GM19099 (cell line): ENCODE results near the gene SHISA5.

ENCODE experiments used
- POLR2A ChIP-seq: IDR thresholded peaks from 3 replicates; pipeline ENCODE4 v1.6.1; 2011; ENCODE audit warnings: low read depth; ENCODE audit not compliant: insufficient read length; ENCODE audit errors: extremely low read depth

Gene SHISA5

DNA sequence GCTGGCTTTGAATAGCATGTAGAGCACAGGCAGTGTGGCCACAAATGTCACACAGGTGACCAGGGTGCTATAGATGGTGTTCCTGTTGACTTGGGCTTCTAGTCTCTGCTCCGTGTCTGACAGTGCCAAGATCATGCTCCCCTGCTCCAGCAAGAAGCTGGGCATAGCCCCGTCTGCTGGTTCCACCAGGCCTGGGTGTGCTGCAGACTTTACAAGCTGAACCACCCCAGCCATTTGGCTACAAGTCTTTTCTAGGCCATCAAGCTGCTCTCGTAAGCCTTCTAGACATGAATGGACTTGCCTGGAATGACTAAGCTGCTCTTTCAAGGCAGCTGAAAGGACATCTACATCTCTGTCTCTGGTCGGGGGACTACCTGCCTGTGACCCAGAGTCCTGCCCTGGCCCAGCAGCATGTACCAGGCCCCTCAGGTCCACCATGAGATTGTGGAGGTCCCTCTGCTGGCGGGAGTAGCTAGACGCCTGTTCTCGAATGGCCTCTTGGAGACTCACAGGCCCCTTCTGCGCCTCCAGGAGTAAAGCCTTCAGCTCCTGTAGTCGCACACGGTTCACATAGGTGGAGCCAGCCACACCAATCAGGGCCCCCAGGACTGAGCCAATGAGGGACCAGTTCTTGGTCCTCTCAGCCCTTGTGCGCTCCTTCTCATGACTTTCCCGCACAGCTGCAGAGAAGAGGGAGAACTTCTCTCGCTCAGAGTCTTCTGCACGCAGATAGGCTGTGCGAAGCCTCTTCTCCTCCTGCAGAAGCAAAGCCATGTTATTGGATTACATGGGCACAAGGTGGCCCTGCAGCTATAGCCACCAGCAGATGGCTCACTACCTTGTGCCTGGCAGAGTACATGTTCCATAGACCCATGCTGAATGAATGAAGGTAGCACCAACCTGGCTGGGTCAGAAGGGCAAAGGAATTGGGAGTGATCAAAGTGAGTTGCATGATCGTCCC lies 71.3 kb downstream of the SHISA5 start:
- TF ChIP-seq POLR2A = no peak

- TF ChIP-seq POLR2A = no peak
Measured at GRCh38 chr3:48431224-48432029, 72.5 kb downstream of the SHISA5 start.

DNA sequence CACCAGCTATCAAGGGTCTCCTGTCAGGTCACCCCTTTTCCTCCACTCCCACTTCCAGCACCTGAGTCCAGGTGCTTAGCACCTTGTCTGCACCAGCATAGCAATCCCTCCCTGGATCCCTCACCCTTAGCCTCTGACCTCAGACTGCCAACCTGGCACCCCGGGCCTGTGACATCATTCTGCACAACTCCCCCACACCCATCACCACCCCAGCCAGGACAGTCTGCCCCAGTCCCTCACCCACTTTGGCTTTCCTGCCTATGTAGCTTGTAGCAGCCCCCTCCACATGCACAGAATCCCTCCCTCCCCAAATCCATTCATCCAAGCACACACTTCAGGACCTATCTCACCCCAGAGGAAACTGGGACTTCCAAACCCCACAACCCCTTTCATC lies 73.3 kb downstream of the SHISA5 start:
- no peak for TF ChIP-seq POLR2A

DNA sequence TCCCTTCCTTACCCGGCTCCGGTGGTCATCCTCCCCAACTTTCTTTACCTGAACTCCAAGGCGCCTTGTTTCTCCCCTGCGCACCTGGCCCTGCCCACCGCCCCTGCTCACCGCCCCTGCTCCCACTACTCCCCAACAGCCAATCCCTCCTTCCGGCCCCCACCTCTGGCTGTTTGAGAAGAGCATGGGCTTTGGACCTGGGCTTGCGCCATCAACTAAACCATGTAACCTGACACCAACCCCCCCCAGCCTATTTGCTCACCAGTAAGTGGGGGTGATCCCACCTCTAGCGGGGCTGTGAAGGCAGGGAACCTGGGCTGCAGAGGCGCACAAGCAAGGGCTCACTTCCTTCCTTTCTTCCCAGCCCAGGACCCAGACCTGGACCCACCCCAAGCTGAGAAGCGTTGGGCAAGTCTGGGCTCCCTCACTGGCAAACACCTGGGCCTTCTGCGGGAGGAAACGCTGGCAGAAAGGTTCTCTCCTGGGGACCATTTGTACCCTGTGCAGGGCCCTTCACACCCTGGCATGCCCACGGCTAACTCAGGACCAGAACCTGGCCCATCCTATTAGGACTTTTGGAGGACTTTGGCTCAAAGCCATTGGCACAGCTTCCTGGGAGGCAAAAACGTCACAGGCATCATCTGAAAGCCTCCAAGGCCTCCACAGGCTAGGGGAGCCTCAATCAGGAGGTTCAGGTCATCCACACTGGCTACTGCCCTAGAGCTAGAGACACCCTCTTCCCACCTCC lies 73.8 kb downstream of the SHISA5 start, which contains the start of gene PLXNB1:
TSS of gene PLXNB1 (minus strand) at position 127 of the 748 bp plus-strand sequence. CDS start 5,475 bp downstream, outside the sequence.
- no peak for TF ChIP-seq POLR2A

DNA sequence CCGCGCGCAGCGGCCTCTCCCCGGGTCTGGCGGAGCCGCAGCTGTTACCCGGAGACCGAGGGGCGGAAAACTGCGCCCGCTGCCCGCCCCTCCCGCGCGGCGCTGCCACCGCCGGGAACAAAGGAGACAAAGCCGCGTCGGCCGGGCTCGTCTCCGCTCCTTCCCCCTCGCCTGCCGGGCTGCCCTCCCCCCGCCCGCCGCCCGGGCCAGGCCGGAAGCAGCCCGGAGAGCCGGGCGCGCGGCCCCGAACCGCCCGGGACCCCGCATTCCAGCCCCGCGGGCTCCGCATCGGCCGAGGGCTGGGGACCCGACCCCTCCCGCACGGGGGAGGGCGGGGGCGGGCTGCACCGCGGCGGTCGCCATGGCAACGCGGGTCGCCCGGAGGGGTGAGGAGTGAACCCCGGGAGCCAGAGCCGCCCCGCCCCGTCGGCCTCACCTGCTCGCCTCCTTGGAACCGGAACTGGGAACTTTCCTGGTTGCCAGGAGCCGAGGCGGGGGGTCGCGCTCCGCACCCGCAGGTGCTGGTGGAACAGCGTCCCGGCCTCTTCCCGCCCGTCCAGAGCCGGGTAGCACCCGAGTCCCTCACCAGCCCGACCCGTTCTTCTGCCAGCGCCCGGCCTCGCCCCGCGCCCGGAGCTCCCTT lies 74.5 kb downstream of the SHISA5 start:
- TF ChIP-seq POLR2A = peak; percentile 46

GRCh38 chr3:48428572-48429316 lies 75.2 kb downstream of the SHISA5 start:
- TF ChIP-seq POLR2A = no peak

GRCh38 chr3:48428088-48428571 lies 75.8 kb downstream of the SHISA5 start:
- TF ChIP-seq POLR2A = no peak

DNA sequence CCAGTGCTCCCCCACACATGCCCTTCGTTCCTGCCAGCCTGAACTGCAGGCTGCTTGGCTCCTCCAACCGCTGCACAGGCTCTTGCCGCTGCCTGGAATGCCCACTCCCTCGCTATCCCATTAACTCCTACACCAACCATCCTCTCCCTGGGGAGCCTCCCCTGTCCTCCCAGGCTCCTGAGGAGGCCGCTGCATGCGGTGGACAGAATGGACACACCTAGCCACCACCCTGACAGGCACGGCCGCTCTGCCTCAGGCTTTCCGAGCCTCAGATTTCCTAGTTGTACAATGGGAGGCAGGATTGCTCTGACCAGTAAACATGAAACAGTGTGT lies 76.4 kb downstream of the SHISA5 start:
- TF ChIP-seq POLR2A = no peak

GRCh38 chr3:48426944-48427629 lies 76.9 kb downstream of the SHISA5 start:
- TF ChIP-seq POLR2A = no peak

DNA sequence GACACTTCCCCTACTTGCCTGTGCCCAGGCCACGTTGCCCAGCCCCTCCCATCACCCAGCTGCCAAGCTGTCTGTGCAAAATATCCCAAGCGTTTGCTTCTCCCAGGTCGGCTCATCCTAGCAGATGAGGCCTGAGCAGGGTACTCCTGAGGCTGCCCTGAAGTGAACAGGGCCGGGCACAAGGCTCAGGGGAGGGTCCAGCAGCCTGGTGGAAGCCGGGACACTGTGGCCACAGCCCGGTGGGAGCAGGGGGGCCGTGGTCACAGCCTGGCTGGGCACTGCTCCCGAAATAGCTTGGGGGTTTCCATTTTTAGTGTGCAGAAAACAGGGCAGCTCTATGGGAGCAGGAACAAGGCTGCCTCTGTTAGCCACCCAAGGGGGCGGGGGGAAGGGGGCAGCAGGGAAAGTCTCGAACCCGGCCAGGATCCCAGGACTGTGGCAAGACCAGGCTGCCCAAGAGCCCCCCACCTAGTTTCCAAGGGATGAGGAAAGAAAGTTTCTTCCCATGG lies 77.5 kb downstream of the SHISA5 start:
- TF ChIP-seq POLR2A = no peak

- TF ChIP-seq POLR2A = no peak
Measured at GRCh38 chr3:48425281-48425812, 78.6 kb downstream of the SHISA5 start.

- TF ChIP-seq POLR2A = no peak
Measured at GRCh38 chr3:48423883-48424695, 79.9 kb downstream of the SHISA5 start.

GRCh38 chr3:48423241-48423882 lies 80.6 kb downstream of the SHISA5 start:
- no peak for TF ChIP-seq POLR2A
